ENCODE results near the gene AMY2B.
"Not testable (repeated sequence)": the region's sequence is repeated elsewhere in the genome, so short reads cannot be mapped to it uniquely, and the experiment has no call there.

The AMY2B gene

GRCh38 chr1:103576784-103577183 is 5.4 kb downstream of the AMY2B start:
- not testable (repeated sequence) for H4K8ac ChIP-seq (ENCODE audit: low read depth, low read length); H3K9ac ChIP-seq (ENCODE audit: low read length); H3K79me1 ChIP-seq (ENCODE audit: low read length); H3K79me2 ChIP-seq (ENCODE audit: control insufficient read depth, insufficient read depth, low read length, poor library complexity); H2BK5ac ChIP-seq (ENCODE audit: low read depth, low read length, poor library complexity); H3K36me3 ChIP-seq (ENCODE audit: control insufficient read depth in 1 of 2, insufficient read depth in 2 of 2, low read length in 2 of 2); H2AK5ac ChIP-seq (ENCODE audit: low read length); H2AFZ ChIP-seq (ENCODE audit: insufficient read depth, low read length, poor library complexity); H2BK12ac ChIP-seq (ENCODE audit: low read length); H3K4me1 ChIP-seq (ENCODE audit: control insufficient read depth in 1 of 2, insufficient read depth in 2 of 2, low read length in 2 of 2); H3K4ac ChIP-seq (ENCODE audit: low read depth, low read length); H3K27ac ChIP-seq (ENCODE audit: low read depth, low read length); H4K12ac ChIP-seq (ENCODE audit: low read depth, low read length); H4K91ac ChIP-seq (ENCODE audit: low read depth, low read length); DNase-seq; H3K14ac ChIP-seq (ENCODE audit: low read length); H3K4me3 ChIP-seq (ENCODE audit: low read depth, low read length); H2BK120ac ChIP-seq (ENCODE audit: insufficient read depth, low read length, poor library complexity); H3K9me3 ChIP-seq (ENCODE audit: insufficient read depth, low read depth, low read length); H3K18ac ChIP-seq (ENCODE audit: low read length); H3K4me2 ChIP-seq (ENCODE audit: low read length); H3K27me3 ChIP-seq (ENCODE audit: insufficient read depth, low read length); H3K23ac ChIP-seq (ENCODE audit: low read length)
- WGBS (ENCODE audit: extremely low coverage, insufficient coverage, insufficient read length), result no CpG with 5 or more reads among the region's 5 CpGs

DNA sequence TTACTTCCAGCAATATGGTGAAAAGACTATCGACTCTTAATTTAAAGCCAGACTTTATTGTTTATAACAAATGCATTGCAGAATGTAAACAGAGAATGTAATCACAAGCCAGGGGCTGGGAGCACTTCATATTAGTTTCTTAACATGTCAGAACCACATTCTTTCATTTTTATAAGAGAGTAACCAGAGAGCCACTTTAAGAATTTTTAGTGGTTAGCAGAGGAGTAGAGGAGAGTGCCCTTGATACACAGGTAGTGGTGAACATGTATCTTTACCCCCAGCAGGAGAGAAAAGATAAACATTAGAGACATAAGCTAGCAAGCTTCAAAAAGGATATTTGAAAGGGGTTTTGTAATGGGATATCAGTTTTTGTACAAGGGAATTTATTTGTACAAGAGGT is 11.1 kb downstream of the AMY2B start:
- Histone ChIP-seq H3K4me2 (ENCODE audit: low read length) (no peak overlapping the region), H3K4me1 (ENCODE audit: control insufficient read depth in 1 of 2, insufficient read depth in 2 of 2, low read length in 2 of 2) (no peaks in the 10 kb centered on the region), H2BK5ac (ENCODE audit: low read depth, low read length, poor library complexity) (no peak overlapping the region), H3K18ac (ENCODE audit: low read length) (no peak overlapping the region), H4K91ac (ENCODE audit: low read depth, low read length) (no peak overlapping the region), H3K27me3 (ENCODE audit: insufficient read depth, low read length) (no peaks in the 10 kb centered on the region), H3K36me3 (ENCODE audit: control insufficient read depth in 1 of 2, insufficient read depth in 2 of 2, low read length in 2 of 2) (no peaks in the 10 kb centered on the region), H3K14ac (ENCODE audit: low read length) (no peak overlapping the region), H2AK5ac (ENCODE audit: low read length) (no peak overlapping the region), H3K9me3 (ENCODE audit: insufficient read depth, low read depth, low read length) (no peaks in the 10 kb centered on the region), H2BK12ac (ENCODE audit: low read length) (no peak overlapping the region), H3K9ac (ENCODE audit: low read length) (no peak overlapping the region), H4K8ac (ENCODE audit: low read depth, low read length) (no peak overlapping the region), H3K79me2 (ENCODE audit: control insufficient read depth, insufficient read depth, low read length, poor library complexity) (no peaks in the 10 kb centered on the region), H3K23ac (ENCODE audit: low read length) (no peak overlapping the region), H4K12ac (ENCODE audit: low read depth, low read length) (no peak overlapping the region), H3K4me3 (ENCODE audit: low read depth, low read length) (no peak overlapping the region), H2AFZ (ENCODE audit: insufficient read depth, low read length, poor library complexity) (no peak overlapping the region), H3K27ac (ENCODE audit: low read depth, low read length) (no peak overlapping the region), H3K79me1 (ENCODE audit: low read length) (no peaks in the 10 kb centered on the region), H3K4ac (ENCODE audit: low read depth, low read length) (no peak overlapping the region), H2BK120ac (ENCODE audit: insufficient read depth, low read length, poor library complexity) (no peak overlapping the region)
- DNase-seq, result no peak
- WGBS (ENCODE audit: extremely low coverage, insufficient coverage, insufficient read length), result no CpG with 5 or more reads among the region's 1 CpG

DNA sequence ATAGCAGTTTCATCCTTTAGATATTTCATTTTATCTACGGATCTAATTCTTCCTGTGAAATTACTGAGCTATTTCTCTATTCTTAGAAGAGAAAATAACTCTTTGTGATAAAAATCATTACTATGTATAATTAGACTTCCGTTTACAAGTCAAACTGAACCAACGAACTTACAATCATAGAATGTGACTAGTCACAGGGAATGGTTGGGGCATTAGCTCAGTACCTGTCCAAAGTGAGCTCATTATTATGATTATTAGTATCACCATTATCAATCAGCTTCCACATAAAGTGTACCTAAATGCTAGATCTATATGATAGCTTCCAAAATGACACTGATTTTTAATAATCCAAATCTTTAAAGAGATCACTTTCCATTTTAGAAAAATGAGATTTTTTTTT is 12.5 kb downstream of the AMY2B start:
- no peak overlapping the region for H3K4me2 ChIP-seq (ENCODE audit: low read length)
- H3K9me3 ChIP-seq (ENCODE audit: insufficient read depth, low read depth, low read length), result peaks cover 5% of the 10 kb centered on the region
- no peak overlapping the region for H3K4me3 ChIP-seq (ENCODE audit: low read depth, low read length)
- H2AK5ac ChIP-seq (ENCODE audit: low read length), result no peak overlapping the region
- no peaks in the 10 kb centered on the region for H3K27me3 ChIP-seq (ENCODE audit: insufficient read depth, low read length)
- H3K36me3 ChIP-seq (ENCODE audit: control insufficient read depth in 1 of 2, insufficient read depth in 2 of 2, low read length in 2 of 2), result no peaks in the 10 kb centered on the region
- no CpG with 5 or more reads among the region's 3 CpGs for WGBS (ENCODE audit: extremely low coverage, insufficient coverage, insufficient read length)
- no peak overlapping the region for H2BK12ac ChIP-seq (ENCODE audit: low read length)
- no peak overlapping the region for H4K91ac ChIP-seq (ENCODE audit: low read depth, low read length)
- H4K8ac ChIP-seq (ENCODE audit: low read depth, low read length), result no peak overlapping the region
- H3K4me1 ChIP-seq (ENCODE audit: control insufficient read depth in 1 of 2, insufficient read depth in 2 of 2, low read length in 2 of 2), result no peaks in the 10 kb centered on the region
- H3K79me2 ChIP-seq (ENCODE audit: control insufficient read depth, insufficient read depth, low read length, poor library complexity), result no peaks in the 10 kb centered on the region
- DNase-seq, result no peak
- H3K4ac ChIP-seq (ENCODE audit: low read depth, low read length), result no peak overlapping the region
- no peak overlapping the region for H2BK5ac ChIP-seq (ENCODE audit: low read depth, low read length, poor library complexity)
- no peak overlapping the region for H3K9ac ChIP-seq (ENCODE audit: low read length)
- H4K12ac ChIP-seq (ENCODE audit: low read depth, low read length), result no peak overlapping the region
- no peaks in the 10 kb centered on the region for H3K79me1 ChIP-seq (ENCODE audit: low read length)
- no peak overlapping the region for H3K23ac ChIP-seq (ENCODE audit: low read length)
- no peak overlapping the region for H2AFZ ChIP-seq (ENCODE audit: insufficient read depth, low read length, poor library complexity)
- H3K27ac ChIP-seq (ENCODE audit: low read depth, low read length), result no peak overlapping the region
- no peak overlapping the region for H2BK120ac ChIP-seq (ENCODE audit: insufficient read depth, low read length, poor library complexity)
- H3K14ac ChIP-seq (ENCODE audit: low read length), result no peak overlapping the region
- H3K18ac ChIP-seq (ENCODE audit: low read length), result no peak overlapping the region

GRCh38 chr1:103584537-103584936 is 13.1 kb downstream of the AMY2B start:
- WGBS (ENCODE audit: extremely low coverage, insufficient coverage, insufficient read length), result no CpG with 5 or more reads among the region's 2 CpGs
- H3K18ac ChIP-seq (ENCODE audit: low read length), result no peak overlapping the region

More at GRCh38 chr1:103584537-103584936, 13.1 kb downstream of the AMY2B start:
- Histone ChIP-seq H3K36me3 (ENCODE audit: control insufficient read depth in 1 of 2, insufficient read depth in 2 of 2, low read length in 2 of 2) (no peaks in the 10 kb centered on the region), H3K4me1 (ENCODE audit: control insufficient read depth in 1 of 2, insufficient read depth in 2 of 2, low read length in 2 of 2) (no peaks in the 10 kb centered on the region), H4K91ac (ENCODE audit: low read depth, low read length) (no peak overlapping the region), H3K4me2 (ENCODE audit: low read length) (no peak overlapping the region), H3K27ac (ENCODE audit: low read depth, low read length) (no peak overlapping the region), H4K12ac (ENCODE audit: low read depth, low read length) (no peak overlapping the region), H3K23ac (ENCODE audit: low read length) (no peak overlapping the region), H2BK120ac (ENCODE audit: insufficient read depth, low read length, poor library complexity) (no peak overlapping the region), H3K9ac (ENCODE audit: low read length) (no peak overlapping the region), H3K4ac (ENCODE audit: low read depth, low read length) (no peak overlapping the region), H3K14ac (ENCODE audit: low read length) (no peak overlapping the region), H3K27me3 (ENCODE audit: insufficient read depth, low read length) (no peaks in the 10 kb centered on the region), H3K79me2 (ENCODE audit: control insufficient read depth, insufficient read depth, low read length, poor library complexity) (no peaks in the 10 kb centered on the region), H2BK12ac (ENCODE audit: low read length) (no peak overlapping the region), H2BK5ac (ENCODE audit: low read depth, low read length, poor library complexity) (no peak overlapping the region), H2AFZ (ENCODE audit: insufficient read depth, low read length, poor library complexity) (no peak overlapping the region), H3K4me3 (ENCODE audit: low read depth, low read length) (no peak overlapping the region), H3K9me3 (ENCODE audit: insufficient read depth, low read depth, low read length) (peaks cover 5% of the 10 kb centered on the region), H4K8ac (ENCODE audit: low read depth, low read length) (no peak overlapping the region), H3K79me1 (ENCODE audit: low read length) (no peaks in the 10 kb centered on the region), H2AK5ac (ENCODE audit: low read length) (no peak overlapping the region)
- no peak for DNase-seq

Measured in trophoblast cell (in vitro differentiated cells and primary cell).